ENCODE measurements around the gene EYA4.

EYA4 gene

DNA sequence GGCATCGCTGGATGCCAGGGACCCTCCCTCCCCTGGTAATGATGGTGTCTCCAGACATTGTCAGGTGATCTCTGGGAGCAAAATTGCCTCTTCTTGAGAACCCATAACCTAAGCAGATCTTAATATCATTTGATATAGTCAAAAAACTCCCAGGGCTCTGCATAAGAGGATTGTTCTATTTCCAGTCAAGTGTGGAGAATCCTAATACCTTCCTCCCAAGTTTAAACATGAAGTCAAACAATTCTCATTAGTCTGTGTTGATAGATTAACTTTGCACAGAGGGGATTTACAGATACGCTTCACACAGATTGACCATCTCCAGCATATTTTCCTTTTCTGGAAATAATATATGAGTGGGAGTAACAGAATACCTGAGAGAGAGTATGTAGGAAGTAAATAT lies 10.5 kb downstream of the EYA4 start:
- no peak for TF ChIP-seq POLR2A (IDR thresholded peaks at IDR 0.05; ENCODE audit: low read depth, low read length)
- no peak for FAIRE-seq
- no peak for DNase-seq (ENCODE audit: insufficient read length, low spot score)

DNA sequence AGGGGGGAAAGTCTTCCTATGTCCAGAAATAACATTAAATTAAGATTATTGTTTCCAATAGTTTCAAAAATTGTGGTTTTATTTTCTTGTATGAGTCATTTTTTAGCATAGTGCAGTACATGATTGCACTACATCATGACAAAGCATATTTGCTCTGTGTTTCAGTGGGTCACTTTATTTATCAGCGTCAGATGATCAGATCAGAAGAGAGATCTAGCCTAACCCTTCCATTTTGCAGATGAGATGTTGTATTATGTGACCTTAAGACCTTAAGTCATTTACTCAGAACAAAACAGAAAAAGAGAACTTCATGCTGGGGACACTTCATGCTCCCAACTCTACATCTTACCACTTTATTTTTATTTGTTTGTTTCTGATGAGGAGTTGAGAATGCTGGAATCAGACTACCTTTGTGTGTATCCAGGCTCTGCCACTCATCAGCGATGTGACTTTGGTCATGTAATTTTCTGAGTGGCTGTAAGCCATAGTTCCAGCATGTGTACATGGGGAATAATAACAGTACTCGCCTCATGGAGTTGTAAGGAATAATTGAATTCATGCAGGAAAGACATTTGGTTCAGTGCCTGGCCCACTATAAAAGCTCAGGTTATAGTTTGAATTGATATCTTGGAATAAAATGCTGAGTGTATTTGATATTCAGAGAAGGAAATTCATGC lies 13.5 kb downstream of the EYA4 start:
- FAIRE-seq (no peak), DNase-seq (ENCODE audit: insufficient read length, low spot score) (no peak)
- TF ChIP-seq POLR2A (IDR thresholded peaks at IDR 0.05; ENCODE audit: low read depth, low read length), result no peak

DNA sequence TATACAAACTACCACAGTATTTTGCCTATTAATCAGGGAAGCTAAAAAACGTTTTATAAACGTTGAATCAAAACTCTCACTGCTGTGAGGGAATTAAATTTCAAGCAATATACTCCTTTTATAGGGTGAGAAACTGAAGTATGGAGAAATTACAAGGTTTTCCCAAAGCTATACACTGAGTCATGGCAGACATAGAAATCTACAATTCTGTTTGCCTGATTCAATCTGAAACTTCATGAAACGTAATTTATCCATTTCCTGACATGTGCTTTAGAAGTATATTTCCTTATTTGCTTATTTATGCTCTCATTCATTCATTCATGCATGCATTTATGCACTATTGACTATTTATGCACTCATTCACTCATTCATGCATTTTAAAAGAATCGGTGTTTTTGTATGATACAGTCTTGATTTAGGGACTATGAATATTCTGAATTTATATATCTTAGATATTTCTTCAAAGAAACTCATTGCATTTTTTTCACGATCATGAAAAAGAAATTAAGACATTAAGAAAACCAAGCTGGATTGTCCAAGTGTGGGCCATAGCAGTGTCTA lies 16.5 kb downstream of the EYA4 start:
- TF ChIP-seq POLR2A (IDR thresholded peaks at IDR 0.05; ENCODE audit: low read depth, low read length), result no peak
- no peak for DNase-seq (ENCODE audit: insufficient read length, low spot score)
- FAIRE-seq, result no peak

DNA sequence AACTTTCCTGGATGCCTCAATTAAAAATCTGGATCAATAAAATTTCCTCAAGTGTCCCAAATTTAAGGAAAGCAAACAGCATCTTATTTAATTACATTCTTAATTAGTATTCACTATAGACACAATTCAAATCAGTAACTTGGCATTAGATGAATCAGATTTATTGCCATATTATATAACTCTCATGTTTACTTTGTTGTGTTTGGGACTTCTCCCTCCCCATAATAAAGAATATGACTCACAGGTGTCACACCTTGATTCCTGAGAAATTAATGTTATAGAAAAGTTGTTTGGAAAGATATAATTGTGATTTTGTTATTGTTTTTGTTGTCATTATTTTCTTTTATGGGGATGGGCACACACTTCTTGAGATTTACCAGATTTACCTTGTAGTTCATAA lies 18.4 kb downstream of the EYA4 start:
- DNase-seq (ENCODE audit: insufficient read length, low spot score) (no peak), FAIRE-seq (no peak)
- TF ChIP-seq POLR2A (IDR thresholded peaks at IDR 0.05; ENCODE audit: low read depth, low read length), result no peak

DNA sequence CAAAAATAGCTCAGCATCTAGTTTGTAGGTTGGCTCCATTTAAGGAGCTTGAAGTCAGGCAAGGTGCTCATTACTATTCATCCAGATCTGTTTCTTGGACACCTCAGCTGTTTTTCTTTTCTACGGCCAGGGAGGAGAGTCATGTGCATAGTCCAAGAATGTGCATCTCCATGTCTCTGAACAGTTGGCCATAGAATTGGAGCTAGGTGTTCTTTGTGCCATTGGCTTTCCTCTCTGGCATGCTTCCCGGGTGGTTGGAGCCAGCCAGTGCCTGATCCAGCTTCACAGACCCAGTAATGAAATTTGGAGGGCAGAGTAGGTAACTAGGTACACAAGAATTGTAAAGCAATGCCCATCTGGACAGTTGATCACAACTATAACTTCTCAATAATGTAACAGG lies 21.6 kb downstream of the EYA4 start:
- TF ChIP-seq POLR2A (IDR thresholded peaks at IDR 0.05; ENCODE audit: low read depth, low read length), result no peak
- no peak for DNase-seq (ENCODE audit: insufficient read length, low spot score)
- FAIRE-seq, result no peak

DNA sequence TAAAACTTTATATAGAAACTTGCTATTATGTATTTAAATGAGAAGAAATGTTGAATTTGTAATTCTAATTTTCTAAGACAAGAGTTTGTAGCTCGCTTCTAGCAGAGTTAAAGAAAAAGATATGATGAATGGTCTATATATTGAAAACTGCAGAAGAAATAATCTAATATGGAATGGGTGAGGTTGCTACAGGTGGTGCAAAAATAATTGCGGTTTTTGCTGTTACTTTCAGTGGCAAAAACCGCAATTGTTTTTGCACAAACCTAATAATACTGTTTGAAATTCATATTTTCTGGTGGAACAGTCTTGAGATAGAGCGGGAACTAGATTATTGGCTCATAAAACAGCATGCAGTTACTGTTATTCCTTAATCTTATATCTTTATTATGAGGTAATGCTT lies 23.9 kb downstream of the EYA4 start:
- DNase-seq (ENCODE audit: insufficient read length, low spot score) (no peak), FAIRE-seq (no peak)
- no peak for TF ChIP-seq POLR2A (IDR thresholded peaks at IDR 0.05; ENCODE audit: low read depth, low read length)

DNA sequence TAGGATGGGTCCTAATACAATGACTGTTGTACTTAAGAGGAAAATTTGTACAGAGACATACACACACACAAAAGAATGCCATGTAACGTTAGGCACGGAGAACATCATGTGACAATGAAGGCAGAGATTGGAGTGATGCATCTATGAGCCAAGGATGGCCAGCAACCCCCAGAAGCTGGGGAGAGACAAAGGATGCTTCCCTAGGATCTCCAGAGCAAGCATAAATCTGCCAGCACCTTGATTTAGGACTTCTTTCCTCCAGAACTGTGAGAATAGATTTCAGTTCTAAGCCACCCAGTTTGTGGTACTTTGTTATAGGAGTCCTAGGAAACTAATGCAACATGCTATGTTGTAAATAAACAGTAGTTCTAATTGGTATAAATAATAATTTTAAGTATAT lies 25.0 kb downstream of the EYA4 start:
- no peak for TF ChIP-seq POLR2A (IDR thresholded peaks at IDR 0.05; ENCODE audit: low read depth, low read length)
- no peak for FAIRE-seq
- no peak for DNase-seq (ENCODE audit: insufficient read length, low spot score)

DNA sequence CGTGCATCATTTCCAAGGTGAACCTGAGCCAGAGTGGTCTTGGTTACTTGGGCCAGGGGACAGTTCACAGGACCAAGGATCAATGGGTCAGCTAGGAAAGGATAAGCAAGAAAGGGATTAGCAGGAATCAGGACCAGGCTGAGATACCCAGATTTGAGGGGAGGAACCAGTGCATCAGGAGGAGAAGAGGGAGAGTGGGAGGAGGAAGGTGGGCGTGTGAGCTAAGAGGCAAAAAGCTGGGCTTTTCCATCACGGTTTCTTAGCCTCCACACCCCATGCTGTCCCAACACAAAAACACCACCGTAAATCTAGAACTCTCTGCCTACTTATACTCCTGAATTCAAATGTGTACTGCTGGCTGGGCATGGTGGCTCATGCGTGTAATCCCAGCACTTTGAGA lies 27.5 kb downstream of the EYA4 start:
- no peak for DNase-seq (ENCODE audit: insufficient read length, low spot score)
- no peak for TF ChIP-seq POLR2A (IDR thresholded peaks at IDR 0.05; ENCODE audit: low read depth, low read length)
- FAIRE-seq, result no peak

DNA sequence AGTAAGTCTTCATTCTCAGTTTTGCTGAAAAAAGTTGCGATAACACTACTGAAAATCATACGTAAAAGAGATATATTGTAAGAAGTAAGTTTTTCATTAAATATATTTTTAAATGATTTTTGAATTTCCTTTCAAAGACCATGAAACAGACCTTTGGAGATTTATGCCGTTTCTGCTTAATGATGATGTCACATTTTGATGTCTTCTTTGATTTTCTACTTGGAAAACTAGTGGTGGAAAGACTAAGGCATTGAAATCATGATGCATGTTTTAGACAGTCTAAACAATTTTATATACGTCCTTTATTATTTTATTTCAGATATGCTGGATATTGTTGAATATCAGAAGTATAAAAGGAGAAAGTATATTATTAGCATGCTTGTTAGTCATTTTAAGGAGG lies 33.7 kb downstream of the EYA4 start:
- no peak for TF ChIP-seq POLR2A (IDR thresholded peaks at IDR 0.05; ENCODE audit: low read depth, low read length)
- DNase-seq (ENCODE audit: insufficient read length, low spot score) (no peak), FAIRE-seq (no peak)

DNA sequence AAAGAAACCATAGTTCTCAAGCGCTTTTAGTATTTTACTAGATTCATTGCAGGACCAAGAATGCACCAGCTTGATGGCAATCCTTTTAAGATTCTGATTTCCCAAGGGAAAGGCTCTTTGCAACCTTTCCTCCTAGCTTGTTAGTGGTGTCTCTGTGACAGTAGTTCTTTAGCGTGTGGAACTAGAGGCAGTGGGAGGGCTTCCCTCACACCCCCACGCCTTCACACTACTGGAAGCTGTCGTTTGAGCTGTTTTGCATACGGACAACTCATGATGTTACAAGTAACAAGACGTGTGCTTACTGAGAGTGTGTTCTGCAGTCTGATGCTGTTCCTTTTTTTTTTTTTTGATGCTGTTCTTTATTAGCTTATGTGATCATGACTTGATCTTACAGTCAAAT lies 34.1 kb downstream of the EYA4 start:
- TF ChIP-seq POLR2A (IDR thresholded peaks at IDR 0.05; ENCODE audit: low read depth, low read length), result no peak
- FAIRE-seq (no peak), DNase-seq (ENCODE audit: insufficient read length, low spot score) (no peak)

DNA sequence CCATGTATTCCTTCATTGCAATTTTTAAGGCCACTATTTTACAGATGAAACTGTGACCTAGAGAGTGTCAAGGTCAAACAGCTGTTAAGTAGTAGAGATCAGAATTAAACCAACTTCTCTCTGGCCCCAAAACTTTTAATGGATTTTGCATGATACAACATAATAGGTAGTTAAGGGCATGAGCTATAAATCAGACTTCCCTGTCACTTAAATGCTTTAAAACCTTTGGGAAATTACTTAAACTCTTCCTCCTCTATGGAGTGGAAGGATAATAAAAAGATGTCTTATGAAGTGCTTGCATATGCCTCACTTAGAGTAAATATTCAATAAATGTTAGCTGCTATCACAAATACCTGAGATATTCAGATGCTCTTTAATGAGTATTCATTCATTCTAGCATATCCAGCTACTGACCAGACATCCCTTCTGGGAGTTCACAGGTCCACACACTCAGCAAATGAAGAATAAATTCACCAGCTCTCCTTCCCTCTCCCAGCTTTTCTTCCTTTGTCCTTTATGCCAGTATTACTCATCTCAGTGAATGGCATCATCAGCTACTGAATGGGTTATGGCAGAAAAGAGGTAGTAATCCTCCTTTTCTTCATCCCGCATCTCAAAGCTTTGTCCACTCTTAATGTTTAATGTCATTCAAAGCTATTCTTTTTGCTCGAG lies 36.2 kb downstream of the EYA4 start:
- FAIRE-seq, result no peak
- no peak for TF ChIP-seq POLR2A (IDR thresholded peaks at IDR 0.05; ENCODE audit: low read depth, low read length)
- no peak for DNase-seq (ENCODE audit: insufficient read length, low spot score)

DNA sequence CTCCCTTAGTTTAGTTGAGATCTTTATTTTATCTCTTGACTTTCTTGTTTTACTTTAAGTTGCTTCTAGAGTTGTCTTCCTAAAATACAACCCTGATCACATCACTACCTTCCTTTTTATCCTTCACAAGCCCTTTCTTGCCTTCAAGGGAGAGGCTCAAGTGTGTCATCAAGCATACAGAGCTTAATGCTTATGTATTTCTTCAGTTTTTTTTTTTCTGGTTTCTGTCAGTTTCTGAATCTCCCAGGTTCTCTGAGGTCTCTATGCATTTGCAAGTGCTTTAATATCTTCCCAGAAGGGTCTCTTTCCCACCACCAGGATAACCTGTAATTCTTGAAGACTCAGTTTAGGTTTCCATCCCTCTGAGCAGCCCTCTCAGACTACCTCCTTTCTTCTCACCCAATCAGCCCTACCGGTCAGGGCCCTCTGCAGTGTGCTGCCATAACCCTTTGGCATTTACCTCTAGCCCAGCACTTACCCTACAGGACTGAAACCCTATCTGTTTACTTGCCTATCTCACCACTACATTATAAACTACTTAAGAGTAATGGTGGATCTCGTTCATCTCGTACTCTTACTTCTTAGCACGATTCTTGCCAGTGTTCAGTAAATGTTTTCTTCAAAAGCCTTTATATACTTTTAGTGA lies 36.9 kb downstream of the EYA4 start:
- no peak for TF ChIP-seq POLR2A (IDR thresholded peaks at IDR 0.05; ENCODE audit: low read depth, low read length)
- DNase-seq (ENCODE audit: insufficient read length, low spot score) (no peak), FAIRE-seq (no peak)

DNA sequence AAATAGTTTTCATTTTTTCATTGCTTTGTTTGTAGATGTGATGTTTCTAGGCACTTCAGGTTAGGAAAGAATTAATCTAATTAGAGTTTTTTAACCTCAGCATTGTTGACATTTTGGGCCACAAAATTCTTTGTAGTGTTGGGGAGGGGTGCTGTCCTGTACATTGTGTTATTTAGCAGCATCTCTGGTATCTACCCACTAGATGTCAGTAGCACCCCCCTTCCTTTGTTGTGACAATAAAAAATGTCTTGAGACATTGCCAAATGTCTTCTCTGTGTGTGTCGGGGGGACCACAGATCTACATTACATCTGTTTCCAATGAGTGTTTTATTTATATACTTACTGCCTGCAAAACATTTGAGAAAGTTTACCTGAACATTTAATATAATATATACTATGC lies 45.6 kb downstream of the EYA4 start:
- FAIRE-seq (no peak), DNase-seq (ENCODE audit: insufficient read length, low spot score) (no peak)
- no peak for TF ChIP-seq POLR2A (IDR thresholded peaks at IDR 0.05; ENCODE audit: low read depth, low read length)

DNA sequence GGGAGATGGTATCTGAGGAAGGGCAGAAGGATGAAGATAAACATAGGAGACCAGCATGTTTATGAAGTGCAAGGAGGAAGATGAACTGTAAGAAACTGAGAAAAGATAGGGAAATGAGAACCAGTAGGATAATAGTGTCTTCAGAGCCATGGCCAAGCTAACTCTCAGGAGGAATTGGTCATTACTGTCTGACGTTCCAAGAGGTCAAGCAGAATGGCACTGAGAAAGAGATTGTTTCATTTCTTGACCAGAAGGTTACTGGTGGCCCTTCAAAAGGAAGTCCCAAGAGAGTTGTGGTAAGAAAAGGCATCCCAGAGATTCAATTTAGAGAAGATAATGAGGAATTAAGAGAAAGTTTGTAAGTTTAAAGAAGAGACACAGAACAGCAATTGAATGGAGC lies 47.5 kb downstream of the EYA4 start:
- TF ChIP-seq POLR2A (IDR thresholded peaks at IDR 0.05; ENCODE audit: low read depth, low read length), result no peak
- FAIRE-seq, result no peak
- DNase-seq (ENCODE audit: insufficient read length, low spot score), result no peak
